Medulla oblongata (tissue), 1 donor: ENCODE results near the gene XDH.

Experiments used
- DNase-seq: peaks from one replicate; pipeline ENCODE4 v3.0.0-alpha.2; 2015; ENCODE audit errors: extremely low spot score

Gene XDH

GRCh38 chr2:31414601-31415241, at the start of gene XDH:
TSS of gene XDH (minus strand) at chr2:31414742. CDS start at chr2:31414666, 76 bp downstream.
- DNase-seq: no peak

GRCh38 chr2:31457651-31458050, 43.1 kb upstream of the XDH start:
- DNase-seq: no peak

GRCh38 chr2:31446848-31447247, 32.3 kb upstream of the XDH start:
- no peak for DNase-seq

GRCh38 chr2:31442376-31442775, 27.8 kb upstream of the XDH start:
- no peak for DNase-seq

GRCh38 chr2:31440764-31441163, 26.2 kb upstream of the XDH start:
- DNase-seq: no peak

- no peak for DNase-seq
Observed at GRCh38 chr2:31434911-31435310, 20.4 kb upstream of the XDH start.

GRCh38 chr2:31433541-31433940, 19.0 kb upstream of the XDH start:
- DNase-seq: no peak

- DNase-seq: no peak
Observed at GRCh38 chr2:31430439-31431165, 16.1 kb upstream of the XDH start.

GRCh38 chr2:31429759-31430438, 15.4 kb upstream of the XDH start:
- no peak for DNase-seq

- DNase-seq: no peak
Observed at GRCh38 chr2:31429040-31429439, 14.5 kb upstream of the XDH start.

- no peak for DNase-seq
Observed at GRCh38 chr2:31428001-31428418, 13.5 kb upstream of the XDH start.

- no peak for DNase-seq
Observed at GRCh38 chr2:31426096-31426495, 11.6 kb upstream of the XDH start.

GRCh38 chr2:31421634-31422033, 7.1 kb upstream of the XDH start:
- DNase-seq: no peak

- no peak for DNase-seq
Observed at GRCh38 chr2:31420936-31421335, 6.4 kb upstream of the XDH start.

GRCh38 chr2:31419386-31419785, 4.8 kb upstream of the XDH start:
- DNase-seq: no peak

- no peak for DNase-seq
Observed at GRCh38 chr2:31415421-31415820, 879 bp upstream of the XDH start.

- no peak for DNase-seq
Observed at GRCh38 chr2:31413862-31414550, 536 bp downstream of the XDH start.

GRCh38 chr2:31413025-31413424, 1.5 kb downstream of the XDH start:
- no peak for DNase-seq

- DNase-seq: no peak
Observed at GRCh38 chr2:31411771-31412170, 2.8 kb downstream of the XDH start.

GRCh38 chr2:31406593-31407385, 7.8 kb downstream of the XDH start:
- no peak for DNase-seq

GRCh38 chr2:31404827-31405226, 9.7 kb downstream of the XDH start:
- no peak for DNase-seq

- no peak for DNase-seq
Observed at GRCh38 chr2:31404302-31404701, 10.2 kb downstream of the XDH start.
